ENCODE measurements around the gene UNKL.

UNKL gene

GRCh38 chr16:1320658-1321240 is 93.8 kb downstream of the UNKL start:
- DNase-seq = no peak

- no peak for DNase-seq
Measured at GRCh38 chr16:1320097-1320496, 94.4 kb downstream of the UNKL start.

- DNase-seq = no peak
Measured at GRCh38 chr16:1319041-1319440, 95.5 kb downstream of the UNKL start.

GRCh38 chr16:1318268-1318545 is 96.3 kb downstream of the UNKL start:
- no peak for DNase-seq

GRCh38 chr16:1317479-1318267 is 96.8 kb downstream of the UNKL start:
- DNase-seq = no peak

- no peak for DNase-seq
Measured at GRCh38 chr16:1316033-1316405, 98.5 kb downstream of the UNKL start.

GRCh38 chr16:1315081-1316032 is 99.1 kb downstream of the UNKL start:
- no peak for DNase-seq

GRCh38 chr16:1314399-1315068 is 100.0 kb downstream of the UNKL start:
- no peak for DNase-seq

- no peak for DNase-seq
Measured at GRCh38 chr16:1313721-1314369, 100.7 kb downstream of the UNKL start.

All from activated naive CD4-positive, alpha-beta T cell treated with Interleukin-2 at 50 U/mL for 16 hours (primary cell).